Measurements from ENCODE around the gene GALNT13.
A peak's percentile ranks its signal among the peaks of the same experiment; 100 is the strongest.

GALNT13 gene

GRCh38 chr2:154306266-154306970, 434.7 kb downstream of the GALNT13 start:
- DNase-seq (ENCODE audit: low spot score): no peak

GRCh38 chr2:154307007-154307406, 435.3 kb downstream of the GALNT13 start:
- DNase-seq (ENCODE audit: low spot score): no peak

GRCh38 chr2:154324601-154325000, 452.9 kb downstream of the GALNT13 start:
- no peak for DNase-seq (ENCODE audit: low spot score)

GRCh38 chr2:154329510-154329909, 457.8 kb downstream of the GALNT13 start:
- DNase-seq (ENCODE audit: low spot score): no peak

- no peak for DNase-seq (ENCODE audit: low spot score)
Observed at GRCh38 chr2:154331784-154332183, 460.1 kb downstream of the GALNT13 start.

- no peak for DNase-seq (ENCODE audit: low spot score)
Observed at GRCh38 chr2:154336201-154336600, 464.5 kb downstream of the GALNT13 start.

- no peak for DNase-seq (ENCODE audit: low spot score)
Observed at GRCh38 chr2:154338352-154338967, 466.7 kb downstream of the GALNT13 start.

GRCh38 chr2:154343282-154343681, 471.6 kb downstream of the GALNT13 start:
- DNase-seq (ENCODE audit: low spot score): no peak

- no peak for DNase-seq (ENCODE audit: low spot score)
Observed at GRCh38 chr2:154350911-154351310, 479.2 kb downstream of the GALNT13 start.

GRCh38 chr2:154361276-154361675, 489.6 kb downstream of the GALNT13 start:
- DNase-seq (ENCODE audit: low spot score): no peak

- DNase-seq (ENCODE audit: low spot score): no peak
Observed at GRCh38 chr2:154368153-154368552, 496.4 kb downstream of the GALNT13 start.

GRCh38 chr2:154370873-154371272, 499.2 kb downstream of the GALNT13 start:
- no peak for DNase-seq (ENCODE audit: low spot score)

- no peak for DNase-seq (ENCODE audit: low spot score)
Observed at GRCh38 chr2:154374416-154374815, 502.7 kb downstream of the GALNT13 start.

- peak; percentile 36 for DNase-seq (ENCODE audit: low spot score)
Observed at GRCh38 chr2:154375579-154375931, 503.8 kb downstream of the GALNT13 start.

- no peak for DNase-seq (ENCODE audit: low spot score)
Observed at GRCh38 chr2:154381931-154382794, 510.4 kb downstream of the GALNT13 start.

GRCh38 chr2:154386186-154386585, 514.5 kb downstream of the GALNT13 start:
- DNase-seq (ENCODE audit: low spot score): no peak

GRCh38 chr2:154391051-154391450, 519.3 kb downstream of the GALNT13 start:
- DNase-seq (ENCODE audit: low spot score): no peak

GRCh38 chr2:154392256-154392655, 520.5 kb downstream of the GALNT13 start:
- no peak for DNase-seq (ENCODE audit: low spot score)

GRCh38 chr2:154394600-154394999, 522.9 kb downstream of the GALNT13 start:
- DNase-seq (ENCODE audit: low spot score): no peak

GRCh38 chr2:154400563-154401290, 529.0 kb downstream of the GALNT13 start:
- no peak for DNase-seq (ENCODE audit: low spot score)

- DNase-seq (ENCODE audit: low spot score): peak; percentile 37
Observed at GRCh38 chr2:154402213-154402612, 530.5 kb downstream of the GALNT13 start.

GRCh38 chr2:154403242-154403790, 531.6 kb downstream of the GALNT13 start:
- DNase-seq (ENCODE audit: low spot score): no peak

Data from D341Med (cell line).